HEK293T (cell line): ENCODE results near the gene REEP3.

Source experiments
- CTCF ChIA-PET: fragments of 350-600 bp; formaldehyde crosslinking; extraction: SDS; loops from one replicate; lab custom pipeline; 2021; ENCODE audit warnings: antibody characterized with exemption, inconsistent platforms; lab: Yijun Ruan, JAX
- POLR2A ChIA-PET: fragments of 350-600 bp; formaldehyde crosslinking; extraction: SDS; loops from one replicate; lab custom pipeline; 2020; ENCODE audit warnings: antibody characterized with exemption, inconsistent platforms; lab: Yijun Ruan, JAX
- DNase-seq: peaks from one replicate; pipeline ENCODE4 v3.0.0; 2012; ENCODE audit warnings: mixed read lengths; ENCODE audit errors: extremely low spot score
- ARNT ChIP-seq: fragments of 450-650 bp; IDR thresholded peaks from 2 replicates; pipeline ENCODE4 v1.6.1; 2017; ENCODE audit warnings: mild to moderate bottlenecking
- BHLHE40 ChIP-seq: fragments of 450-650 bp; IDR thresholded peaks from 2 replicates; pipeline ENCODE4 v1.6.1; 2016; ENCODE audit warnings: mild to moderate bottlenecking, moderate library complexity, borderline replicate concordance
- CTBP1 ChIP-seq: fragments of 450-650 bp; IDR thresholded peaks from 2 replicates; pipeline ENCODE4 v1.6.1; 2016; ENCODE audit warnings: borderline replicate concordance
- ELF4 ChIP-seq: fragments of 450-650 bp; IDR thresholded peaks from 2 replicates; pipeline ENCODE4 v1.6.1; 2017; ENCODE audit warnings: antibody characterized with exemption
- FOXA1 ChIP-seq: fragments of 450-650 bp; IDR thresholded peaks from 2 replicates; pipeline ENCODE4 v1.6.1; 2016; ENCODE audit warnings: mild to moderate bottlenecking
- FOXK2 ChIP-seq: fragments of 450-650 bp; IDR thresholded peaks from 2 replicates; pipeline ENCODE4 v1.6.1; 2016; ENCODE audit warnings: mild to moderate bottlenecking
- FOXM1 ChIP-seq: fragments of 450-650 bp; IDR thresholded peaks from 2 replicates; pipeline ENCODE4 v1.6.1; 2017; ENCODE audit warnings: mild to moderate bottlenecking, borderline replicate concordance
- HDGF ChIP-seq: fragments of 450-650 bp; IDR thresholded peaks from 2 replicates; pipeline ENCODE4 v1.6.1; 2017; ENCODE audit warnings: antibody characterized with exemption, borderline replicate concordance
- L3MBTL2 ChIP-seq: fragments of 450-650 bp; conservative IDR thresholded peaks from 2 replicates; pipeline ENCODE4 v1.6.1; 2016; ENCODE audit warnings: mild to moderate bottlenecking
- LEF1 ChIP-seq: fragments of 450-650 bp; IDR thresholded peaks from 2 replicates; pipeline ENCODE4 v1.6.1; 2017; ENCODE audit warnings: mild to moderate bottlenecking, borderline replicate concordance
- NFRKB ChIP-seq: fragments of 450-650 bp; IDR thresholded peaks from 2 replicates; pipeline ENCODE4 v1.6.1; 2016; ENCODE audit warnings: mild to moderate bottlenecking, moderate library complexity
- SP1 ChIP-seq: fragments of 450-650 bp; IDR thresholded peaks from 2 replicates; pipeline ENCODE4 v1.6.1; 2017
- SUZ12 ChIP-seq: fragments of 450-650 bp; IDR thresholded peaks from 2 replicates; pipeline ENCODE4 v1.6.1; 2016; ENCODE audit warnings: mild to moderate bottlenecking
- TARDBP ChIP-seq: fragments of 450-650 bp; IDR thresholded peaks from 2 replicates; pipeline ENCODE4 v1.6.1; 2016
- ZNF384 ChIP-seq: fragments of 450-650 bp; IDR thresholded peaks from 2 replicates; pipeline ENCODE4 v1.6.1; 2016
- TF ChIP-seq, protein P1 (sequence below): fragments of 450-650 bp; IDR thresholded peaks from 2 replicates; pipeline ENCODE4 v1.6.1; 2016

REEP3 gene

DNA sequence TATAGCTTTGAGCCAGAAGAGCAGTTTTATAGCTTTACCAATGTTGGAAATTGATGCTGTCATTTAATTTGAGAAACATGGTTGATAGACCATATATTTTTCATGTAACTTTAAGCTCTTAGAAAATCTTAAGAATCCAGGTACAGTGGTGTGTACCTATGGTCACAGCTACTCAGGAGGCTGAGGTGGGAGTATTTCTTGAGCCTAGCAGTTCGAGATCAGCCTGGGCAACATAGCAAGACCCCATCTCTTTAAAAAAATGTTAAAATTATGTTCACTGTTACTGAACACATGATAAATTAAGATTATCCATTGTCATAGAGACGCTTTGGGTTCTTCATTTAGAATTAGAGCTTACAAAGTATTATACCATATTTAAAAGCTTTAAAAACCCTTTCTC, 18.2 kb downstream of the REEP3 start:
- POLR2A ChIA-PET: no interaction called here
- CTCF ChIA-PET: interaction anchor here (1.3 kb wide), 1 partner anchor 17 kb away, joined by 5 read pairs; no protein-coding TSS in a partner anchor
- DNase-seq: no peak
- TF ChIP-seq FOXK2 (no peak), ZNF384 (no peak), BHLHE40 (no peak), SP1 (no peak), HDGF (no peak), TARDBP (no peak), NFRKB (no peak), ARNT (no peak)
- TF ChIP-seq, protein P1, sequence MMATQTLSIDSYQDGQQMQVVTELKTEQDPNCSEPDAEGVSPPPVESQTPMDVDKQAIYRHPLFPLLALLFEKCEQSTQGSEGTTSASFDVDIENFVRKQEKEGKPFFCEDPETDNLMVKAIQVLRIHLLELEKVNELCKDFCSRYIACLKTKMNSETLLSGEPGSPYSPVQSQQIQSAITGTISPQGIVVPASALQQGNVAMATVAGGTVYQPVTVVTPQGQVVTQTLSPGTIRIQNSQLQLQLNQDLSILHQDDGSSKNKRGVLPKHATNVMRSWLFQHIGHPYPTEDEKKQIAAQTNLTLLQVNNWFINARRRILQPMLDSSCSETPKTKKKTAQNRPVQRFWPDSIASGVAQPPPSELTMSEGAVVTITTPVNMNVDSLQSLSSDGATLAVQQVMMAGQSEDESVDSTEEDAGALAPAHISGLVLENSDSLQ: no peak

DNA sequence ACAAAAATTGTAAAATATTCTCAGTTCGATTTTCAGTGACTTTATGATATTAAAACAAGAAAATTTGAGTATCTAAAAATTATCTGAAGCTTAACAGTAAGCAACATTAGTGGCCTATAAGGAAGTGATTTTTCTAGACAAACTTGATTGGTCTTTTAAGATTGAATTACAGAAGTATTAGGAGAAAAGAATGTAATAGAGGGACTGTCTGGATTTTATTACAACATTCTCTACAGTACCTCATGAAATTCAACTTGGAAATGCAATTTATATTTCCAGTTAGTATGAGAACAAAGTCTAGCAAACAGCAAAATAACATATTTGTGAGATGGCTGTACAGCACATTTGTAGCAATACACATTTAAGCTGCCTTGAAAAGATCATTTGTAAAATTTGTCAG, 18.8 kb downstream of the REEP3 start:
- POLR2A ChIA-PET: interaction anchor here (0.8 kb wide), 1 partner anchor 20 kb away, joined by 4 read pairs; no protein-coding TSS in a partner anchor
- TF ChIP-seq LEF1 (no peak), NFRKB (no peak), ELF4 (no peak), SUZ12 (no peak)
- CTCF ChIA-PET: interaction anchor here (1.3 kb wide), 1 partner anchor 18 kb away, joined by 5 read pairs; no protein-coding TSS in a partner anchor
- DNase-seq: no peak

GRCh38 chr10:63542835-63543575, 21.8 kb downstream of the REEP3 start:
- CTCF ChIA-PET: interaction anchor here (1.5 kb wide), 1 partner anchor 376 kb away, joined by 3 read pairs; no protein-coding TSS in a partner anchor
- DNase-seq: no peak
- no peak for TF ChIP-seq BHLHE40
- TF ChIP-seq TARDBP: no peak
- no peak for TF ChIP-seq SP1
- TF ChIP-seq ARNT: no peak
- TF ChIP-seq ELF4: no peak
- TF ChIP-seq ZNF384: no peak
- TF ChIP-seq, protein P1: no peak
- POLR2A ChIA-PET: interaction anchor here (0.7 kb wide), 1 partner anchor 414 kb away, joined by 3 read pairs; no protein-coding TSS in a partner anchor

GRCh38 chr10:63543576-63543962, 22.4 kb downstream of the REEP3 start:
- DNase-seq: no peak
- TF ChIP-seq ARNT: no peak
- TF ChIP-seq NFRKB: no peak
- TF ChIP-seq FOXA1: no peak
- TF ChIP-seq CTBP1: no peak
- no peak for TF ChIP-seq SUZ12
- TF ChIP-seq HDGF: no peak
- no peak for TF ChIP-seq SP1
- no peak for TF ChIP-seq FOXM1
- TF ChIP-seq FOXK2: no peak
- no peak for TF ChIP-seq L3MBTL2
- TF ChIP-seq, protein P1: no peak
- CTCF ChIA-PET: interaction anchor here (1.5 kb wide), 1 partner anchor 377 kb away, joined by 3 read pairs; no protein-coding TSS in a partner anchor
- POLR2A ChIA-PET: interaction anchor here (0.7 kb wide), 1 partner anchor 414 kb away, joined by 3 read pairs; no protein-coding TSS in a partner anchor

DNA sequence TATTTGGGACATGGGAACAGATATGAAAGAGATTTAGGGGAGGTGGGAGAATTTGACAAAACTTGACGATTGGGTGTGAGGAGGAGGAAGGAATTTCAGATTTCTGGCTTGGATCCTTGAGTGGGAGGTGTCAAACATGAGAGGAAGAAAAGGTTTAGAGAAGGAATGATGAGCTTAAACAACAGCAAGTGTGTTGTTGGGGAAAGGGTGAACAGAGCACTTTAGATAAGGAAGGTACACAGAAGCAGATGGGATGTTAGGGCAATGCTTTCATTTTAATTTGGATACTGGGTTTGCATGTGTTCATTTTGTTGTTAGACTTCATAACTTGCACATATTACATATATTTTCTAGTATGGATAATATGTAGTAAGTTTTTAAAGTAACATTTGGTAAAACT, 23.2 kb downstream of the REEP3 start:
- no peak for DNase-seq
- ChIA-PET POLR2A (no interaction called here), CTCF (no interaction called here)
- TF ChIP-seq ELF4 (no peak), CTBP1 (no peak), FOXA1 (no peak), SUZ12 (no peak), LEF1 (no peak), NFRKB (no peak), L3MBTL2 (no peak), ARNT (no peak), TARDBP (no peak), BHLHE40 (no peak), HDGF (no peak), FOXK2 (no peak), FOXM1 (no peak), ZNF384 (no peak), SP1 (no peak)
- TF ChIP-seq, protein P1: no peak
